ENCODE data around the gene CD83. TPM values are rescaled to one million over a fixed set of nuclear protein-coding genes. Genes with fewer than 3 reads are reported as not detected.

CD83 gene
- total and polyA plus RNA-seq, 9 of the 15 experiments (the other 6 are each of a cell fraction or from before 2014, with no cell fraction given): 2.5 to 4.1 (median 3.4) TPM

- TF ChIP-seq TAF1 (IDR thresholded peaks at IDR 0.05; ENCODE audit: control insufficient read depth, extremely low read depth, insufficient read depth, low read length, severe bottlenecking) (no peak), KLF6 (CRISPR knock-in tag; IDR thresholded peaks at IDR 0.05; ENCODE audit: borderline replicate concordance) (no peak), HDGF (IDR thresholded peaks at IDR 0.05) (no peak), ZNF133 (CRISPR knock-in tag; IDR thresholded peaks at IDR 0.05) (no peak), KDM4B (IDR thresholded peaks at IDR 0.05; ENCODE audit: borderline replicate concordance in 2 of 2, low read depth in 1 of 2) (no peak), GMEB1 (CRISPR knock-in tag; IDR thresholded peaks at IDR 0.05) (no peak), ZNF707 (CRISPR knock-in tag; conservative IDR thresholded peaks at IDR 0.05) (no peak)
Observed at GRCh38 chr6:14068623-14069022, 48.9 kb upstream of the CD83 start (continued).

GRCh38 chr6:14070457-14070856 lies 47.1 kb upstream of the CD83 start:
- Histone ChIP-seq H3K9me3 (replicated peaks; ENCODE audit: control insufficient read depth, insufficient read depth, low read depth, low read length) (no peaks in the 10 kb centered on the region), H3K4me3 (no peak overlapping the region), H3K4me1 (replicated peaks in 1 of 2; ENCODE audit: control insufficient read depth in 2 of 2, insufficient read depth in 2 of 2, low read length in 2 of 2) (peaks cover 0 to 6% of the 10 kb centered on the region in 2 experiments; a peak in 1 of 5 replicates), H3K27ac (ENCODE audit: extremely low read depth, low read depth, low read length) (no peak overlapping the region), H4K20me1 (replicated peaks; ENCODE audit: control insufficient read depth, insufficient read depth, low read length) (no peaks in the 10 kb centered on the region), H3K9me1 (ENCODE audit: control insufficient read depth, insufficient read depth, low read length) (no peaks in the 10 kb centered on the region), H3K4me2 (ENCODE audit: insufficient read depth, low read length) (no peak overlapping the region), H3K9ac (ENCODE audit: insufficient read depth in 1 of 2, low read depth in 2 of 2, low read length in 2 of 2) (no peak overlapping the region), H3K36me3 (ENCODE audit: control insufficient read depth, insufficient read depth, low read length) (no peaks in the 10 kb centered on the region), H2AFZ (ENCODE audit: low read depth, low read length) (no peak overlapping the region), H3K79me2 (ENCODE audit: control insufficient read depth, insufficient read depth, low read length) (no peaks in the 10 kb centered on the region), H3K27me3 (ENCODE audit: control insufficient read depth in 2 of 2, insufficient read depth in 2 of 2, low read length in 2 of 2) (no peaks in the 10 kb centered on the region)
- intact Hi-C loops (cut with micrococcal nuclease) (loop anchor here (10.0 kb wide), 1 partner anchor 496 kb away; the partner anchor contains the start of gene SIRT5), in situ Hi-C loops (cut with MboI) (no loop called here)
- FAIRE-seq (no peak), ATAC-seq (no peak), DNase-seq (ENCODE audit: extremely low read depth in 1 of 4, low spot score in 3 of 4) (no peak)
- CTCF ChIA-PET (ENCODE audit: low intra/inter-chr PET ratio): interaction anchor here (1.0 kb wide), 1 partner anchor 74 kb away, joined by 3 read pairs; no protein-coding TSS in a partner anchor
- 54% methylated on average over 4 of the region's 4 CpGs for WGBS (ENCODE audit: insufficient coverage, low coverage, missing lambda C conversion rate)
- POLR2A ChIA-PET: interaction anchor here (0.5 kb wide), 1 partner anchor 1245 kb away, joined by 3 read pairs; no protein-coding TSS in a partner anchor
- no TSS peak for BruUV-seq (replicated peaks)
- TF ChIP-seq SMAD1 (IDR thresholded peaks at IDR 0.05; ENCODE audit: low read depth, low read length, partially characterized antibody) (no peak), EGR1 (conservative IDR thresholded peaks at IDR 0.05) (no peak), ZNF57 (CRISPR knock-in tag; IDR thresholded peaks at IDR 0.05) (no peak), RBM15 (IDR thresholded peaks at IDR 0.05; ENCODE audit: insufficient read depth, low read length) (no peak), ZBTB34 (CRISPR knock-in tag; IDR thresholded peaks at IDR 0.05) (no peak), NR2C1 (IDR thresholded peaks at IDR 0.05) (no peak), NR2C1 (tag; IDR thresholded peaks at IDR 0.05) (0 out of 2 replicates have a peak, but pooled peaks have one; percentile 11), ETV6 (IDR thresholded peaks at IDR 0.05; ENCODE audit: borderline replicate concordance in 1 of 2, low read depth in 2 of 2, low read length in 1 of 2) (no peak), ETV6 (CRISPR knock-in tag; IDR thresholded peaks at IDR 0.05; ENCODE audit: borderline replicate concordance) (no peak), MCM3 (IDR thresholded peaks at IDR 0.05) (no peak)
- TF ChIP-seq, protein P1, sequence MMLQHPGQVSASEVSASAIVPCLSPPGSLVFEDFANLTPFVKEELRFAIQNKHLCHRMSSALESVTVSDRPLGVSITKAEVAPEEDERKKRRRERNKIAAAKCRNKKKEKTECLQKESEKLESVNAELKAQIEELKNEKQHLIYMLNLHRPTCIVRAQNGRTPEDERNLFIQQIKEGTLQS (IDR thresholded peaks at IDR 0.05): peak; percentile 54; the same call in 1 of the 2 replicates
- TF ChIP-seq, protein P1 (CRISPR knock-in tag; conservative IDR thresholded peaks at IDR 0.05): no peak

All from K562 (cell line).